K562 (cell line): Measurements from ENCODE around the gene MSMO1. TPM values are rescaled to one million over a fixed set of nuclear protein-coding genes. Genes with fewer than 3 reads are reported as not detected.

Source experiments
- ATAC-seq: fragments of 200-7000 bp; cut with Tn5 transposase; 3 replicates; pipeline ENCODE4 v1.9.1; 2020; ENCODE audit warnings: moderate library complexity
- BruUV-seq: library from RNA; stranded (reverse); fragments of 400-500 nt; replicated peaks from 2 replicates; lab custom pipeline; 2021; lab: Mats Ljungman, UMichigan
- CTCF ChIA-PET: fragments of 300-600 bp; formaldehyde crosslinking; extraction: SDS; loops from one replicate; lab custom pipeline; 2021; ENCODE audit warnings: low intra/inter-chr PET ratio; lab: Yijun Ruan, JAX
- POLR2A ChIA-PET: fragments of 300-600, 350-650 bp; sonication (Branson Sonifier 250); formaldehyde crosslinking; extraction: SDS; loops from one replicate; lab custom pipeline; 2021; ENCODE audit warnings: antibody characterized with exemption, inconsistent platforms; lab: Yijun Ruan, JAX
- DNase-seq, 4 experiments: peaks; one replicate each; pipeline versions ENCODE4 v3.0.0 to v3.0.0-alpha.2; 2011 to 2018; ENCODE audit warnings: low spot score in 3 of 4, mixed read lengths in 3 of 4; ENCODE audit errors: extremely low read depth in 1 of 4
- FAIRE-seq: peaks from 2 replicates; lab custom pipeline; 2011; peaks lifted over from hg19 to GRCh38; lab: Jason Lieb, UNC
- H2AFZ ChIP-seq: 2 replicates; pipeline ENCODE4 v1.6.0; 2011; ENCODE audit warnings: low read depth, low read length, control low read depth, inconsistent platforms
- H3K27ac ChIP-seq: fragments of 200-600 bp; 3 replicates; pipeline ENCODE4 v1.8.0; 2011; ENCODE audit warnings: low read depth, mild to moderate bottlenecking, control low read depth, inconsistent platforms, low read length, moderate library complexity, mixed read lengths; ENCODE audit errors: extremely low read depth
- H3K27me3 ChIP-seq, 2 experiments: fragments of 300-600 bp in 1 of 2; 2 replicates in 1 of 2; 3 replicates in 1 of 2; pipeline versions ENCODE4 v1.6.0 to v1.8.0; 2011; ENCODE audit warnings: inconsistent platforms in 2 of 2, low read length in 2 of 2, mild to moderate bottlenecking in 1 of 2, mixed read lengths in 1 of 2, moderate library complexity in 1 of 2; ENCODE audit not compliant: control insufficient read depth in 2 of 2, insufficient read depth in 2 of 2
- H3K36me3 ChIP-seq: fragments of 300-600 bp; 3 replicates; pipeline ENCODE4 v1.8.0; 2011; ENCODE audit warnings: mild to moderate bottlenecking, low read length, inconsistent platforms; ENCODE audit not compliant: control insufficient read depth, insufficient read depth
- H3K4me1 ChIP-seq, 2 experiments: fragments of 200-600 bp in 1 of 2; replicated peaks in 1 of 2; 2 replicates in 1 of 2; 3 replicates in 1 of 2; pipeline versions ENCODE4 v1.5.1 to v1.8.0; 2011; ENCODE audit warnings: inconsistent platforms in 2 of 2, low read length in 2 of 2, mild to moderate bottlenecking in 1 of 2, mixed read lengths in 1 of 2, moderate library complexity in 1 of 2; ENCODE audit not compliant: control insufficient read depth in 2 of 2, insufficient read depth in 2 of 2
- H3K4me2 ChIP-seq: 2 replicates; pipeline ENCODE4 v1.6.1; 2011; ENCODE audit warnings: low read length, control low read depth, inconsistent platforms, mixed read lengths; ENCODE audit not compliant: insufficient read depth
- H3K4me3 ChIP-seq: fragments of 200-600 bp; sonication (generic), shearing (Covaris generic); 2 replicates; pipeline ENCODE4 v1.5.1; 2016; ENCODE audit warnings: control low read depth, inconsistent platforms
- H3K79me2 ChIP-seq: fragments of 200-600 bp; 3 replicates; pipeline ENCODE4 v1.8.0; 2011; ENCODE audit warnings: low read length, inconsistent platforms; ENCODE audit not compliant: control insufficient read depth, insufficient read depth
- H3K9ac ChIP-seq, 2 experiments: 2 replicates each; pipeline versions ENCODE4 v1.6.0 to v1.6.1; 2011; ENCODE audit warnings: low read depth in 2 of 2, low read length in 2 of 2, control low read depth in 1 of 2, inconsistent platforms in 1 of 2, mild to moderate bottlenecking in 1 of 2, mixed read lengths in 1 of 2; ENCODE audit not compliant: insufficient read depth in 1 of 2
- H3K9me1 ChIP-seq: one replicate; pipeline ENCODE4 v1.6.0; 2011; ENCODE audit warnings: inconsistent platforms, mild to moderate bottlenecking, low read length, moderate library complexity; ENCODE audit not compliant: control insufficient read depth, insufficient read depth
- H3K9me3 ChIP-seq: replicated peaks from 2 replicates; pipeline ENCODE4 v1.5.1; 2011; ENCODE audit warnings: low read depth, low read length, inconsistent platforms; ENCODE audit not compliant: control insufficient read depth, insufficient read depth
- H4K20me1 ChIP-seq: replicated peaks from 2 replicates; pipeline ENCODE4 v1.6.1; 2011; ENCODE audit warnings: low read length, inconsistent platforms, mixed read lengths; ENCODE audit not compliant: control insufficient read depth, insufficient read depth
- EP300 ChIP-seq: IDR thresholded peaks from 2 replicates; pipeline ENCODE4 v1.6.1; 2012; ENCODE audit warnings: low read length, improper control_type of control experiment
- ETS2 ChIP-seq: IDR thresholded peaks from 2 replicates; pipeline ENCODE4 v1.6.1; 2016; ENCODE audit warnings: borderline replicate concordance, missing genetic modification characterization, mild to moderate bottlenecking, moderate library complexity, missing compliant biosample characterization; ENCODE audit not compliant: poor library complexity, severe bottlenecking
- GABPB2 ChIP-seq: fragments of 250-450 bp; sonication (Bioruptor Pico); conservative IDR thresholded peaks from 2 replicates; pipeline ENCODE4 v1.5.1; 2021; ENCODE audit warnings: mild to moderate bottlenecking
- GTF3C2 ChIP-seq: IDR thresholded peaks from 3 replicates; pipeline ENCODE4 v1.6.1; 2011; ENCODE audit warnings: borderline replicate concordance, mild to moderate bottlenecking, moderate library complexity; ENCODE audit not compliant: insufficient read length; ENCODE audit errors: extremely low read depth
- HDGF ChIP-seq: fragments of 450-650 bp; IDR thresholded peaks from 2 replicates; pipeline ENCODE4 v1.6.1; 2016
- NFE2 ChIP-seq: IDR thresholded peaks from 2 replicates; pipeline ENCODE4 v1.6.1; 2014; ENCODE audit warnings: antibody characterized with exemption, low read depth
- NR2C2 ChIP-seq, 2 experiments: fragments of 200-800 bp in 1 of 2; sonication (Bioruptor generic) in 1 of 2; sonication (generic) in 1 of 2; formaldehyde crosslinking in 1 of 2; IDR thresholded peaks; 2 replicates each; pipeline versions ENCODE4 v1.6.1 to v1.8.0; 2016 to 2022; ENCODE audit warnings: mild to moderate bottlenecking in 1 of 2, missing compliant biosample characterization in 1 of 2, missing genetic modification characterization in 1 of 2, missing genetic modification reagents in 1 of 2
- NR2F6 ChIP-seq: fragments of 450-650 bp; formaldehyde crosslinking; IDR thresholded peaks from 2 replicates; pipeline ENCODE4 v1.4.0; 2020; ENCODE audit warnings: mild to moderate bottlenecking
- PTRF ChIP-seq: fragments of 450-650 bp; IDR thresholded peaks from 2 replicates; pipeline ENCODE4 v1.6.1; 2016; ENCODE audit warnings: mild to moderate bottlenecking, missing genetic modification characterization, missing compliant biosample characterization
- SAFB2 ChIP-seq: fragments of 200-400 bp; formaldehyde crosslinking; IDR thresholded peaks from 2 replicates; pipeline ENCODE4 v1.6.1; 2018; ENCODE audit warnings: borderline replicate concordance, low read length, low read depth, moderate library complexity; ENCODE audit not compliant: severe bottlenecking
- SMAD3 ChIP-seq: fragments of 450-650 bp; formaldehyde crosslinking; conservative IDR thresholded peaks from 2 replicates; pipeline ENCODE4 v1.4.0; 2020; ENCODE audit warnings: mild to moderate bottlenecking
- SP2 ChIP-seq: IDR thresholded peaks from 2 replicates; pipeline ENCODE4 v1.6.1; 2011; ENCODE audit warnings: mild to moderate bottlenecking, low read depth, low read length, moderate library complexity; ENCODE audit not compliant: poor library complexity, severe bottlenecking; ENCODE audit errors: extremely low read depth
- TARDBP ChIP-seq: fragments of 450-650 bp; IDR thresholded peaks from 2 replicates; pipeline ENCODE4 v1.6.1; 2016
- TCFL5 ChIP-seq: fragments of 250-450 bp; sonication (Bioruptor Pico); conservative IDR thresholded peaks from 2 replicates; pipeline ENCODE4 v1.6.1; 2021; ENCODE audit warnings: mild to moderate bottlenecking, moderate library complexity, matching md5 sums
- ZNF217 ChIP-seq: sonication (generic); formaldehyde crosslinking; IDR thresholded peaks from 2 replicates; pipeline ENCODE4 v1.8.0; 2022; ENCODE audit warnings: mild to moderate bottlenecking, missing genetic modification reagents
- WGBS: fragments of 100-300 bp; shearing (Covaris generic); methylation state at CpG from one replicate; pipeline ENCODE4 v1.1.6; 2016; ENCODE audit warnings: low coverage, mixed read lengths; ENCODE audit not compliant: insufficient coverage; ENCODE audit errors: missing lambda C conversion rate; 5-methylcytosine and 5-hydroxymethylcytosine counted together
- in situ Hi-C: fragments of 300-500 bp; cut with MboI; formaldehyde crosslinking; loops from 4 replicates; pipeline ENCODE4 v1.15.0; 2018; ENCODE audit warnings: inconsistent platforms, mixed read lengths
- intact Hi-C: fragments of 100-400 bp; cut with micrococcal nuclease; formaldehyde crosslinking; loops from 2 replicates; pipeline ENCODE4 v1.14.2; 2022
- polyA plus RNA-seq, 8 experiments: library from polyadenylated mRNA; depleted of rRNA in 4 of 8; stranded (reverse) in 5 of 8; unstranded in 3 of 8; fragments of >200 nt; fragmentation: Nextera tagmentation in 2 of 8; fragmentation: Illumina TruSeq in 1 of 8; extraction: Ambion mirVana in 2 of 8; extraction: Trizol in 1 of 8; gene quantifications; 2 replicates each; pipeline versions ENCODE4 v1.2.1 to v1.2.3, GENCODE V29; 2011 to 2014; ENCODE audit warnings: inconsistent platforms in 1 of 8, missing spikeins in 1 of 8
- total RNA-seq, 7 experiments: library from RNA; depleted of rRNA in 6 of 7; stranded (reverse); fragments of >200 nt in 6 of 7; fragmentation: Illumina TruSeq in 2 of 7; extraction: Trizol in 2 of 7; gene quantifications; 2 replicates each; pipeline versions ENCODE4 v1.2.1 to v1.2.3, GENCODE V29; 2011 to 2021; ENCODE audit warnings: low replicate concordance in 1 of 7

MSMO1 gene
- total and polyA plus RNA-seq, 9 of the 15 experiments (the other 6 are each of a cell fraction or from before 2014, with no cell fraction given): 32.0 to 172 (median 63.5) TPM

GRCh38 chr4:165293927-165294649 lies 33.4 kb upstream of the MSMO1 start:
- H4K20me1 ChIP-seq: no peaks in the 10 kb centered on the region
- FAIRE-seq (no peak), DNase-seq (no peak), ATAC-seq (no peak)
- 40% methylated on average over 2 of the region's 2 CpGs for WGBS
- no peaks in the 10 kb centered on the region for H3K79me2 ChIP-seq
- in situ Hi-C loops: no loop called here
- H3K27me3 ChIP-seq: no peaks in the 10 kb centered on the region
- no peak overlapping the region for H3K9ac ChIP-seq
- H3K9me3 ChIP-seq: no peaks in the 10 kb centered on the region
- no peaks in the 10 kb centered on the region for H3K4me1 ChIP-seq
- ChIA-PET CTCF (no interaction called here), POLR2A (no interaction called here)
- peaks cover 11% of the 10 kb centered on the region; the same call in 1 of the 3 replicates for H3K36me3 ChIP-seq
- no peak overlapping the region for H2AFZ ChIP-seq
- H3K4me3 ChIP-seq: no peak overlapping the region
- TF ChIP-seq GABPB2 (no peak), SAFB2 (no peak), ETS2 (tag) (no peak), SMAD3 (CRISPR knock-in tag) (no peak), TCFL5 (CRISPR knock-in tag) (no peak), HDGF (no peak), TARDBP (no peak), NR2C2 (CRISPR knock-in tag; IDR thresholded peaks at IDR 0.05) (no peak), NR2C2 (tag; IDR thresholded peaks at IDR 0.05) (no peak), NFE2 (no peak), NR2F6 (CRISPR knock-in tag) (no peak), PTRF (no peak), EP300 (no peak), GTF3C2 (no peak), ZNF217 (CRISPR knock-in tag) (no peak), SP2 (no peak)
- intact Hi-C loops: no loop called here
- no peak overlapping the region for H3K4me2 ChIP-seq
- no TSS peak for BruUV-seq
- no peak overlapping the region for H3K27ac ChIP-seq
- no peaks in the 10 kb centered on the region for H3K9me1 ChIP-seq
